CD4-positive, alpha-beta T cell (primary cell): Measurements from ENCODE around the gene SPG7. TPM values are rescaled to one million over a fixed set of nuclear protein-coding genes. Genes with fewer than 3 reads are reported as not detected.

Experiments
- ATAC-seq: fragments of 200-7000 bp; cut with Tn5 transposase; one replicate; pipeline ENCODE4 v1.10.0; 2022; ENCODE audit warnings: mild to moderate bottlenecking; ENCODE audit not compliant: poor library complexity
- CTCF ChIA-PET: fragments of 350-600 bp; sonication (Branson Sonifier 250); formaldehyde crosslinking; loops from one replicate; lab custom pipeline; 2021; ENCODE audit warnings: antibody characterized with exemption, inconsistent platforms; lab: Charles Lee
- POLR2A ChIA-PET: fragments of 350-600 bp; sonication (Branson Sonifier 250); formaldehyde crosslinking; loops from one replicate; lab custom pipeline; 2021; ENCODE audit warnings: antibody characterized with exemption, inconsistent platforms; lab: Charles Lee
- DNase-seq, 14 experiments: peaks; one replicate each; pipeline ENCODE4 v3.0.0-alpha.2; 2013 to 2020; ENCODE audit warnings: mixed read lengths in 2 of 14
- H3K27ac ChIP-seq, 2 donors: one replicate each; pipeline versions ENCODE4 v1.5.1 to v1.7.0; 2013; ENCODE audit warnings: low read length in 2 of 2, low read depth in 1 of 2, mild to moderate bottlenecking in 1 of 2
- H3K27me3 ChIP-seq, 2 experiments: 1 replicate in 1 of 2; 2 replicates in 1 of 2; pipeline versions ENCODE4 v1.6.1 to v1.7.0; 2013; ENCODE audit warnings: low read length in 2 of 2, control low read depth in 1 of 2, mild to moderate bottlenecking in 1 of 2, moderate library complexity in 1 of 2; ENCODE audit not compliant: insufficient read depth in 2 of 2, control insufficient read depth in 1 of 2
- H3K36me3 ChIP-seq: one replicate; pipeline ENCODE4 v1.6.1; 2013; ENCODE audit warnings: low read length, control low read depth; ENCODE audit not compliant: insufficient read depth
- H3K4me1 ChIP-seq: one replicate; pipeline ENCODE4 v1.6.1; 2013; ENCODE audit warnings: low read length, control low read depth; ENCODE audit not compliant: insufficient read depth
- H3K4me3 ChIP-seq: one replicate; pipeline ENCODE4 v1.5.1; 2013; ENCODE audit warnings: mild to moderate bottlenecking, low read length, moderate library complexity
- H3K9me3 ChIP-seq, 2 experiments: 1 replicate in 1 of 2; 2 replicates in 1 of 2; pipeline versions ENCODE4 v1.6.1 to v1.7.0; 2013; ENCODE audit warnings: low read length in 2 of 2, mild to moderate bottlenecking in 2 of 2, control low read depth in 1 of 2, moderate library complexity in 1 of 2; ENCODE audit not compliant: control insufficient read depth in 1 of 2, insufficient read depth in 1 of 2
- H3K27ac Mint-ChIP-seq: one replicate; pipeline ENCODE4 v1.8.0; 2020; ENCODE audit warnings: mixed read lengths
- H3K27me3 Mint-ChIP-seq: one replicate; pipeline ENCODE4 v1.8.0; 2021; ENCODE audit warnings: mixed read lengths
- H3K36me3 Mint-ChIP-seq: one replicate; pipeline ENCODE4 v1.8.0; 2021; ENCODE audit warnings: low read depth, mixed read lengths
- H3K4me1 Mint-ChIP-seq: one replicate; pipeline ENCODE4 v1.8.0; 2021; ENCODE audit warnings: low read depth, mixed read lengths
- H3K4me3 Mint-ChIP-seq: one replicate; pipeline ENCODE4 v1.8.0; 2020; ENCODE audit warnings: mild to moderate bottlenecking, mixed read lengths
- H3K9me3 Mint-ChIP-seq: one replicate; pipeline ENCODE4 v1.8.0; 2020; ENCODE audit warnings: mixed read lengths
- CTCF ChIP-seq: fragments of 200-600 bp; IDR thresholded peaks from one replicate; pipeline ENCODE4 v1.8.0; 2022; ENCODE audit warnings: antibody characterized with exemption, mild to moderate bottlenecking
- intact Hi-C, 2 experiments: fragments of 100-400 bp; cut with DNase I in 1 of 2; cut with micrococcal nuclease in 1 of 2; formaldehyde crosslinking; loops; one replicate each; pipeline versions ENCODE4 v1.15.1 to v1.9.0; 2023 to 2025; cut with DNase I, micrococcal nuclease
- total RNA-seq, 174 experiments: library from RNA in 2 of 174; stranded (reverse) in 2 of 174; gene quantifications; one replicate each; pipeline ENCODE4 v1.2.3 and lab custom pipeline; 2021 to 2026

The SPG7 gene
- total RNA-seq, 2 experiments from 2014 or later: 163 to 167 TPM

GRCh38 chr16:89600956-89601355 lies 92.8 kb downstream of the SPG7 start:
- H3K27ac Mint-ChIP-seq: no peak overlapping the region
- no peaks in the 10 kb centered on the region for H3K9me3 Mint-ChIP-seq
- Histone ChIP-seq H3K36me3 (no peaks in the 10 kb centered on the region), H3K4me3 (no peak overlapping the region), H3K9me3 (no peaks in the 10 kb centered on the region), H3K4me1 (peaks cover 21% of the 10 kb centered on the region), H3K27me3 (no peaks in the 10 kb centered on the region), H3K27ac (no peak overlapping the region)
- H3K4me3 Mint-ChIP-seq: no peak overlapping the region
- H3K4me1 Mint-ChIP-seq: peaks cover 12% of the 10 kb centered on the region
- H3K36me3 Mint-ChIP-seq: no peaks in the 10 kb centered on the region
- DNase-seq (no peak), ATAC-seq (no peak)
- intact Hi-C loops: no loop called here
- H3K27me3 Mint-ChIP-seq: no peaks in the 10 kb centered on the region
- TF ChIP-seq CTCF: no peak
- ChIA-PET CTCF (no interaction called here), POLR2A (no interaction called here)

GRCh38 chr16:89601906-89602272 lies 93.7 kb downstream of the SPG7 start:
- Mint-ChIP-seq H3K9me3 (no peaks in the 10 kb centered on the region), H3K27ac (no peak overlapping the region), H3K36me3 (no peaks in the 10 kb centered on the region), H3K27me3 (no peaks in the 10 kb centered on the region), H3K4me1 (peaks cover 12% of the 10 kb centered on the region), H3K4me3 (no peak overlapping the region)
- H3K4me1 ChIP-seq: peaks cover 21% of the 10 kb centered on the region
- H3K36me3 ChIP-seq: no peaks in the 10 kb centered on the region
- no peaks in the 10 kb centered on the region for H3K9me3 ChIP-seq
- TF ChIP-seq CTCF: no peak
- H3K4me3 ChIP-seq: no peak overlapping the region
- DNase-seq (no peak), ATAC-seq (no peak)
- no peak overlapping the region for H3K27ac ChIP-seq
- POLR2A ChIA-PET: no interaction called here
- H3K27me3 ChIP-seq: no peaks in the 10 kb centered on the region
- CTCF ChIA-PET: interaction anchor here (0.6 kb wide), 1 partner anchor 94 kb away, joined by 4 read pairs; no protein-coding TSS in a partner anchor
- intact Hi-C loops: no loop called here

GRCh38 chr16:89602273-89602951 lies 94.2 kb downstream of the SPG7 start:
- Histone ChIP-seq H3K4me3 (peak overlapping the region; percentile 3), H3K27ac (no peak overlapping the region), H3K27me3 (no peaks in the 10 kb centered on the region), H3K4me1 (peaks cover 21% of the 10 kb centered on the region), H3K9me3 (no peaks in the 10 kb centered on the region), H3K36me3 (no peaks in the 10 kb centered on the region)
- CTCF ChIA-PET: interaction anchor here (0.6 kb wide), 1 partner anchor 94 kb away, joined by 4 read pairs; no protein-coding TSS in a partner anchor
- H3K4me3 Mint-ChIP-seq: peak overlapping the region; percentile 51
- peak; percentile 81 for ATAC-seq
- intact Hi-C loops: no loop called here
- peak in 12 of 14 experiments; percentile 28 to 72 (median 52) for DNase-seq
- peaks cover 12% of the 10 kb centered on the region for H3K4me1 Mint-ChIP-seq
- no peak overlapping the region for H3K27ac Mint-ChIP-seq
- POLR2A ChIA-PET: no interaction called here
- H3K27me3 Mint-ChIP-seq: no peaks in the 10 kb centered on the region
- H3K9me3 Mint-ChIP-seq: no peaks in the 10 kb centered on the region
- H3K36me3 Mint-ChIP-seq: no peaks in the 10 kb centered on the region
- no peak for TF ChIP-seq CTCF
